Effector CD8-positive, alpha-beta T cell (primary cell): ENCODE results near the gene TMEM60.

Experiments
- DNase-seq: peaks from one replicate; lab custom pipeline; 2025; lab: John Stamatoyannopoulos, UW

The TMEM60 gene

GRCh38 chr7:77771901-77772300 lies 26.3 kb downstream of the TMEM60 start:
- no peak for DNase-seq

GRCh38 chr7:77770316-77770715 lies 27.9 kb downstream of the TMEM60 start:
- no peak for DNase-seq

GRCh38 chr7:77766801-77767605 lies 31.2 kb downstream of the TMEM60 start:
- DNase-seq: no peak

- no peak for DNase-seq
Measured at GRCh38 chr7:77765906-77766800, 32.1 kb downstream of the TMEM60 start.

DNA sequence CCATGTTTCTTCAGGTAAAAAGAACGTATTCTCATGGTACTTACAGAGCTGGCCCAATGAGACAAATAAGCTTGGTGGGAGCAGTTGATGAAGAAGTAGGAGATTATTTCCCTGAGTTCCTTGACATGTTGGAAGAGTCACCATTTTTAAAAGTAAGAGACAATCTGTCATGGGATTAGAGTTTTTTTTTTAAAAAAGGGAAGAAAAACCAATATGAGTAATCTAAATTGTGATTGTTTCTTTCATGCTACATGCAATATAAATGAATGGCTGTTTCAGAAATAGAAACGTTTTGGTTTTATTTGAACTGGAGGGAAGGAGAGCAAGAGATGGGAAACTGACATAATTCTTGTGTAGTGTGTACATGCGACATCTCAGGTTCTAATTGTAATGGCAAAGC lies 32.8 kb downstream of the TMEM60 start:
- no peak for DNase-seq

GRCh38 chr7:77760809-77761453 lies 37.3 kb downstream of the TMEM60 start:
- DNase-seq: no peak

DNA sequence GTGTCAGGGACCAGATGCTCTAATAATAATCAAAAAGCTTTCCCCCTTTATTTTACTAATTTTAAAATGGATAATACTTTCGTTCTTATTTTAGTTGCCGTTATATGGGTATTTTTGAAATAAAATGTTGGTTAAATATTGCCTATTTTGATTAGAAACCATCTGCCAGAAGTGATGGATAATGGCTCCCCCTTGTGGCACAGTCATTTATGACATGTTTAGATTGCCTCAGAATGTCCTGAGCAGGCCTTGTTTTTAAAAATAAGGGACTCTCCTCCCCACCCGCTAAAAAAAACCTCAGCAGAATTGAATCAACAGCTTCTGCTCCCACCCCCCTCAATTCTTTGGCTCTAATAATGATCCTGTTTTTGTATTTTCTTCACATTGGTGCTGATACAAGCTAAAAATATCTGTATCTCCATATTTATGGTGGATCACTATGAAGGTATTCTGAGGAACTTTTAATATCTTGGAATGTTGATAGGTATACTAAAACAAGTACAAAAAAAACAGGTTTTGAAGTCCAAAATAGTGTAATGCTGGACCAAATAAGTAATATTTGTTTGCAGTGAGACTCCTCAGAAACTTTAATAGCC lies 38.8 kb downstream of the TMEM60 start:
- DNase-seq: peak; percentile 58

GRCh38 chr7:77757589-77757988 lies 40.6 kb downstream of the TMEM60 start:
- no peak for DNase-seq

- DNase-seq: no peak
Measured at GRCh38 chr7:77753173-77753572, 45.1 kb downstream of the TMEM60 start.

DNA sequence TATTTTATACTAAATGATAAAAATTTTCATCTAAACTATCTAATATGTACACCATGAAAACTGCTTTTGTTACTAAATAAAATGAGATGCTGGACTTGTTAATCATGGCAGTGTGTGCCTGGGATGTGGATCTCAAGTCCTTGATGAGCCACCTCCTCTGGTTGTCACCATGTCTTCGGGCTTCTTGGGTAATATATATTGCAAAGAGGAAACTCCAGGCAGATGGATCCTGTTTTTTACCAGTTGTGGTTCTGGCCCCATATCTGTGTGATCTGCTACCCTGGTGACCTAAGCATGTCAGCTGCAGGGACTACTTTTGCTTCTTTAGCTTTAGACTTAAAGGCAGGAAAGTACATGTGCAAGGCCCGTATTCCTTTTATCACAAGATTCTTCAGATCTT lies 46.2 kb downstream of the TMEM60 start:
- DNase-seq: no peak

- no peak for DNase-seq
Measured at GRCh38 chr7:77747718-77748117, 50.5 kb downstream of the TMEM60 start.

DNA sequence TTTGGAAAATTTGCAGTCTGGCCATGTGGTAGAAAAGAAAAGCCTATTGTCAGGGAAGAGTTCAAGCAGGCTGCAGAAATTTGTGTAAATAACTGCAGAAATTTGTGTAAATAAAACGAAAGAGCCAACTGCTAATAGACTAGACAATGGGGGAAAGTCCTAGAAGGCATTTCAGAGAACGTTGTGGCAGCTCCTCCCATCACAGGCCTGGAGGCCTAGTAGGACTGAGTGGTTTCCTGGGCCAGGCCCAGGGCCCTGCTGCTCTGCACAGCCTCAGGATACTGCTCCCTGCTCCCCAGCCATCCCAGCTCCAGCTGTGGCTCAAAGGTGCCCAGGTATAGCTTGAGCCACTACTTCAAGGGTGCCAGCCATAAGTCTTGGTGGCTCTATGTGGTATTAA lies 51.1 kb downstream of the TMEM60 start:
- DNase-seq: no peak

- no peak for DNase-seq
Measured at GRCh38 chr7:77746824-77747165, 51.4 kb downstream of the TMEM60 start.

- DNase-seq: no peak
Measured at GRCh38 chr7:77746164-77746823, 51.9 kb downstream of the TMEM60 start.

DNA sequence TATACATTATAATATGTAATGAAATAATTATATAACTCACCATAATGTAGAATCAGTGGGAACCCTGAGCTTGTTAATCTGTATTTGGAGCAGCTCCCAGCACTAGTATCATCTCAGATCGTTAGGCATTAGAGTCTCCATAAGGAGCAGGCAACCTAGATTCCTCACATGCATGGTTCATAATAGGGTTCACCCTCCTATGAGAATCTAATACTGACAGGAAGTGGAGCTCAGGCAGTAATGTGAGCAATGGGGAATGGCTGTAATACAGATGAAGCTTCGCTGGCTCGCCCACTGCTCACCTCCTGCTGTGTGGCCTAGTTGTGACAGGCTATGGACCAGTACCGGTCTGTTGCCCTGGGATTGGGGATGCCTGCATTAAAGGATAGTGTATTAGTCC lies 52.5 kb downstream of the TMEM60 start:
- no peak for DNase-seq
